SK-N-SH (cell line): ENCODE measurements around the gene PWWP2B. TPM values are rescaled to one million over a fixed set of nuclear protein-coding genes. Genes with fewer than 3 reads are reported as not detected.

ENCODE experiments used
- CTCF ChIA-PET: fragments of 300-600, 350-600 bp; formaldehyde crosslinking; extraction: SDS; loops from one replicate; lab custom pipeline; 2021; lab: Yijun Ruan, JAX
- POLR2A ChIA-PET: fragments of 350-600 bp; sonication (Branson Sonifier 250); formaldehyde crosslinking; extraction: SDS; loops from one replicate; lab custom pipeline; 2020; ENCODE audit warnings: antibody characterized with exemption, inconsistent platforms; lab: Yijun Ruan, JAX
- DNase-seq: peaks from one replicate; pipeline ENCODE4 v3.0.0; 2012
- H2AFZ ChIP-seq: fragments of 200-600 bp; sonication (generic); 2 replicates; pipeline ENCODE4 v1.8.1; 2016; ENCODE audit warnings: antibody characterized with exemption, mild to moderate bottlenecking, low read depth
- H3F3A ChIP-seq: fragments of 200-600 bp; sonication (generic); replicated peaks from 2 replicates; pipeline ENCODE3; 2016; ENCODE audit warnings: antibody characterized with exemption, mild to moderate bottlenecking; ENCODE audit not compliant: insufficient read depth
- H3K27ac ChIP-seq, 2 experiments: fragments of 200-500 bp in 1 of 2; fragments of 200-600 bp in 1 of 2; sonication (Bioruptor generic) in 1 of 2; sonication (generic), shearing (Covaris generic) in 1 of 2; 2 replicates each; pipeline versions ENCODE4 v1.5.1 to v1.6.1; 2014 to 2016; ENCODE audit warnings: low read depth in 2 of 2, inconsistent platforms in 1 of 2, low read length in 1 of 2, mild to moderate bottlenecking in 1 of 2, mixed read lengths in 1 of 2
- H3K27me3 ChIP-seq: fragments of 200-600 bp; sonication (generic), shearing (Covaris generic); 2 replicates; pipeline ENCODE4 v1.6.1; 2016; ENCODE audit warnings: mixed run types; ENCODE audit not compliant: insufficient read depth
- H3K36me3 ChIP-seq, 2 experiments: fragments of 200-500 bp in 1 of 2; fragments of 200-600 bp in 1 of 2; sonication (Bioruptor generic) in 1 of 2; sonication (generic) in 1 of 2; replicated peaks in 1 of 2; 2 replicates each; pipeline versions ENCODE3 to v1.5.1; 2014 to 2016; ENCODE audit warnings: low read length in 1 of 2, mild to moderate bottlenecking in 1 of 2; ENCODE audit not compliant: insufficient read depth in 2 of 2, control insufficient read depth in 1 of 2
- H3K4me1 ChIP-seq, 2 experiments: fragments of 200-500 bp in 1 of 2; fragments of 200-600 bp in 1 of 2; sonication (Bioruptor generic) in 1 of 2; sonication (generic), shearing (Covaris generic) in 1 of 2; 2 replicates each; pipeline versions ENCODE4 v1.5.1 to v1.6.1; 2014 to 2016; ENCODE audit warnings: low read depth in 1 of 2, low read length in 1 of 2, mixed run types in 1 of 2; ENCODE audit not compliant: insufficient read depth in 2 of 2, control insufficient read depth in 1 of 2
- H3K4me2 ChIP-seq: fragments of 200-600 bp; sonication (generic), shearing (Covaris generic); 2 replicates; pipeline ENCODE4 v1.6.1; 2017; ENCODE audit warnings: mixed run types
- H3K4me3 ChIP-seq, 2 experiments: fragments of 200-500 bp in 1 of 2; fragments of 200-600 bp in 1 of 2; sonication (Bioruptor generic) in 1 of 2; sonication (generic), shearing (Covaris generic) in 1 of 2; 2 replicates each; pipeline versions ENCODE4 v1.5.1 to v1.8.1; 2014 to 2016; ENCODE audit warnings: low read depth in 2 of 2, inconsistent platforms in 1 of 2, low read length in 1 of 2, mild to moderate bottlenecking in 1 of 2, mixed read lengths in 1 of 2, moderate library complexity in 1 of 2
- H3K79me2 ChIP-seq: fragments of 200-600 bp; sonication (generic); 2 replicates; pipeline ENCODE4 v1.8.1; 2017; ENCODE audit warnings: mild to moderate bottlenecking; ENCODE audit not compliant: insufficient read depth
- H3K9ac ChIP-seq: fragments of 200-600 bp; sonication (generic); 2 replicates; pipeline ENCODE4 v1.6.1; 2017; ENCODE audit warnings: mixed run types
- H3K9me2 ChIP-seq: fragments of 200-600 bp; sonication (generic); 2 replicates; pipeline ENCODE4 v1.6.1; 2017; ENCODE audit warnings: mixed run types
- H3K9me3 ChIP-seq: fragments of 200-600 bp; sonication (generic); 2 replicates; pipeline ENCODE4 v1.6.1; 2017; ENCODE audit warnings: mixed run types, mild to moderate bottlenecking, moderate library complexity
- H4K20me1 ChIP-seq: fragments of 200-600 bp; sonication (generic); 2 replicates; pipeline ENCODE4 v1.6.1; 2017; ENCODE audit warnings: mild to moderate bottlenecking, mixed run types; ENCODE audit not compliant: insufficient read depth
- EP300 ChIP-seq, 2 experiments: IDR thresholded peaks; 2 replicates each; pipeline versions ENCODE4 v1.4.0 to v1.6.1; 2012; ENCODE audit warnings: borderline replicate concordance in 1 of 2, low read depth in 1 of 2, low read length in 1 of 2
- FOSL2 ChIP-seq: IDR thresholded peaks from 2 replicates; pipeline ENCODE4 v1.4.0; 2012; ENCODE audit warnings: low read depth, mild to moderate bottlenecking, moderate library complexity, borderline replicate concordance
- MEF2A ChIP-seq: IDR thresholded peaks from 2 replicates; pipeline ENCODE4 v1.4.0; 2012; ENCODE audit warnings: low read depth, borderline replicate concordance
- NRF1 ChIP-seq: IDR thresholded peaks from 2 replicates; pipeline ENCODE4 v1.6.1; 2012; ENCODE audit warnings: low read depth, mild to moderate bottlenecking, low read length
- RAD21 ChIP-seq: IDR thresholded peaks from 2 replicates; pipeline ENCODE4 v1.6.1; 2012; ENCODE audit warnings: mild to moderate bottlenecking, low read length
- RFX5 ChIP-seq: IDR thresholded peaks from 2 replicates; pipeline ENCODE4 v1.6.1; 2012; ENCODE audit warnings: mild to moderate bottlenecking, improper control_type of control experiment, low read length
- SIN3A ChIP-seq: IDR thresholded peaks from 2 replicates; pipeline ENCODE4 v1.6.1; 2012; ENCODE audit warnings: low read depth, mild to moderate bottlenecking, low read length, moderate library complexity, borderline replicate concordance
- SMC3 ChIP-seq: IDR thresholded peaks from 2 replicates; pipeline ENCODE4 v1.6.1; 2012; ENCODE audit warnings: low read depth, low read length, improper control_type of control experiment
- TAF1 ChIP-seq: IDR thresholded peaks from 2 replicates; pipeline ENCODE4 v1.6.1; 2012; ENCODE audit warnings: low read depth, mild to moderate bottlenecking, low read length, moderate library complexity, borderline replicate concordance
- TEAD4 ChIP-seq: IDR thresholded peaks from 2 replicates; pipeline ENCODE4 v1.4.0; 2012; ENCODE audit warnings: mild to moderate bottlenecking, borderline replicate concordance; ENCODE audit not compliant: insufficient read depth
- WGBS: methylation state at CpG from one replicate; pipeline ENCODE4 v1.1.6; 2017; ENCODE audit warnings: low lambda C conversion rate; 5-methylcytosine and 5-hydroxymethylcytosine counted together
- polyA plus RNA-seq, 3 experiments: library from polyadenylated mRNA; depleted of rRNA; stranded (reverse); fragments of >200 nt; gene quantifications; 2 replicates each; pipeline ENCODE4 v1.2.3, GENCODE V29; 2012
- TF ChIP-seq, protein P1 (sequence below): IDR thresholded peaks from 2 replicates; pipeline ENCODE4 v1.6.1; 2012; ENCODE audit warnings: mild to moderate bottlenecking, low read depth, low read length, moderate library complexity
- TF ChIP-seq, protein P2 (sequence below): IDR thresholded peaks from 2 replicates; pipeline ENCODE4 v1.4.0; 2012; ENCODE audit warnings: low read depth, borderline replicate concordance
- TF ChIP-seq, protein P3 (sequence below): fragments of 200-600 bp; sonication (generic); IDR thresholded peaks from 2 replicates; pipeline ENCODE4 v1.6.1; 2017; ENCODE audit warnings: antibody characterized with exemption, mild to moderate bottlenecking, moderate library complexity

The PWWP2B gene
- polyA plus RNA-seq, 1 of the 3 experiments (the other 2 are of a cell fraction): 2.4 TPM

DNA sequence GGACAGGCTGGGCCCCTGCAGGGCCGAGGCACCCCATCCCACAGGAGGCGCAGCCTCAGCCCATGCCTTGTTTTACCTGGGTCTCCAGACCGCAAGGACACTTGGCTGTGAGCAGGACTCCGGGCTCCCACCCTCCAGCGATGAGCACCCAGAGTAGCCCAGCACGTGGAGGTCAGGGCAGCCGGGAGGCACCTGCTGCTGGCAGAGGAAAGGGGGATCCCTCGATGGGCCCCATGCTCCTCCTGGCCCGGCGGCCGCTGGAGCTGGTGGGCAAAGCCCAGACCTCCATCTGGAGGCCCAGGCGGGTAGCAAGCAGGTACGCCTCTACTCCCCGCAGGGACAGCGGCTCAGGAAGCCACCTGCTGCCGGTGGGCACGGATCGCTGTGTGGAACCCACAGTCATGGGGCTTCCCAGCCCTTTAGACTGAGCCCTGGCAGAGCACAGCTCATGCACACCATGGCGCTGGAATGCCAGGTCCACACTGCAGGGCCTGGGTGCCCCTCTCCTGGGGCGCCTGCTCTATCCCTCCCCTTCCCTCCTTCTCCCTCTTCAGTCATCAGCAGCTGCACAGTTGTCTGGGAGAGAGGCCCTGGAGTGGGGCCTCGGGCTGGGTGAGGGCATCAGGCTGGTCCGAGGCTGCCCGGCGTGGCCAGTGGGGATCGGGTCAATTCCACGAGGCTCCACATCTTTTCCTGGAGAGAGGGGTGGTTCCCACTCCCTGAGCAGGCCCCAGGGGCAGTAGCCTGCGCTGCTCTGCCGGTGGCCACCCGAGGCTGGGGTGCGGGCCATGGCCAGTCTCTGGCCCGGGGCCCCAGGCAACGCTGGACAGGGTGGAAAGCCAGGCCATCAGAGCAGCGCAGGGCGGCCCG lies 65.7 kb downstream of the PWWP2B start (continued):
- TF ChIP-seq, protein P1, sequence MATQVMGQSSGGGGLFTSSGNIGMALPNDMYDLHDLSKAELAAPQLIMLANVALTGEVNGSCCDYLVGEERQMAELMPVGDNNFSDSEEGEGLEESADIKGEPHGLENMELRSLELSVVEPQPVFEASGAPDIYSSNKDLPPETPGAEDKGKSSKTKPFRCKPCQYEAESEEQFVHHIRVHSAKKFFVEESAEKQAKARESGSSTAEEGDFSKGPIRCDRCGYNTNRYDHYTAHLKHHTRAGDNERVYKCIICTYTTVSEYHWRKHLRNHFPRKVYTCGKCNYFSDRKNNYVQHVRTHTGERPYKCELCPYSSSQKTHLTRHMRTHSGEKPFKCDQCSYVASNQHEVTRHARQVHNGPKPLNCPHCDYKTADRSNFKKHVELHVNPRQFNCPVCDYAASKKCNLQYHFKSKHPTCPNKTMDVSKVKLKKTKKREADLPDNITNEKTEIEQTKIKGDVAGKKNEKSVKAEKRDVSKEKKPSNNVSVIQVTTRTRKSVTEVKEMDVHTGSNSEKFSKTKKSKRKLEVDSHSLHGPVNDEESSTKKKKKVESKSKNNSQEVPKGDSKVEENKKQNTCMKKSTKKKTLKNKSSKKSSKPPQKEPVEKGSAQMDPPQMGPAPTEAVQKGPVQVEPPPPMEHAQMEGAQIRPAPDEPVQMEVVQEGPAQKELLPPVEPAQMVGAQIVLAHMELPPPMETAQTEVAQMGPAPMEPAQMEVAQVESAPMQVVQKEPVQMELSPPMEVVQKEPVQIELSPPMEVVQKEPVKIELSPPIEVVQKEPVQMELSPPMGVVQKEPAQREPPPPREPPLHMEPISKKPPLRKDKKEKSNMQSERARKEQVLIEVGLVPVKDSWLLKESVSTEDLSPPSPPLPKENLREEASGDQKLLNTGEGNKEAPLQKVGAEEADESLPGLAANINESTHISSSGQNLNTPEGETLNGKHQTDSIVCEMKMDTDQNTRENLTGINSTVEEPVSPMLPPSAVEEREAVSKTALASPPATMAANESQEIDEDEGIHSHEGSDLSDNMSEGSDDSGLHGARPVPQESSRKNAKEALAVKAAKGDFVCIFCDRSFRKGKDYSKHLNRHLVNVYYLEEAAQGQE: no peak
- TF ChIP-seq SIN3A (no peak), RFX5 (no peak), RAD21 (no peak), MEF2A (no peak), NRF1 (no peak), TAF1 (no peak), FOSL2 (no peak)
- TF ChIP-seq, all 33 proteins: peak for 0

DNA sequence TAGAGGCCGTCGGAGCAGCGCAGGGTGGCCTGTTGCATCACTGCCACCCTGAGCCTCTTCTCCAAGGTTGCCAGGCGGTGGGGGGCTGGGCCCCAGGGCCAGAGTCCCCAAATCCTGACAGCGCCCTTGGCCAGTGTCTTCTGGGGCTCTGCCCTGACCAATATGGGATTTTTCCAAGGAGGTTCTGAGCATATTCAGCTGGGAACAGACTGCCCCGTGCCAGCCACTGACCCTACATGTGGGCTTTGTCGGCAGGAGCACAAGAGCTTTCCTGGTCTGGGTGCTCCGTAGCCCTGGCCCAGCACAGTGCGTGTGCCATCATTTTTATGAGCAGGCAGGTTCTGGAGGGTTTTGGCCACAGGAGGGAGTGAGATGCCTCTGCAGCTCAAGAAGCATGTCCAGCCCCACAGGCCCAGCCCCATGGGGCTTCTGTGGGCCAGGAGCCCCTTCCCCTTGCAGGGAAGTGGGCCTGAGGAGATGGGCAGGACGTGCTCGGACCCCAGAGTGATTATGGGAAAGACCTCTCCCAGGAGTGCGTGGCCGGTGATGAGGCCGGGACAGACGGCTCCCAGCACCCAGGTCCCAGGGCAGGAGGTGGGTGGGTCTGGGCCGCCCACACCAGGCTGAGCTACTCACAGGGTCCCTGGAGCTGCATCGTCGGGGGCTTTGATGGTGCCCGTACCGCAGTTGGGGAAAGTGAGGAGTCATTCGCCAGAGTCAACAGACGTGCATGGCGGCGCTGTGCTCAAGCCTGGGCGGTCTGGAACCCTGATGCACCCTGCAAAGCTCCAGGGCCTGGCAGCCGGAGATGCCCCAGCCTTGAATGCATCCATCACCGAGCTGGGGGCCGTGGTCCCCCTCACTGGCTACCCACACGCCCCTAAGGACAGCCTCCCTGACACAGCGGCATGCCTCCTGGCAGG lies 66.6 kb downstream of the PWWP2B start:
- Histone ChIP-seq H3K4me3 (no peak overlapping the region), H2AFZ (no peak overlapping the region), H3K79me2 (no peaks in the 10 kb centered on the region), H3K4me1 (no peaks in the 10 kb centered on the region; a peak in 1 of 4 replicates), H3K27ac (no peak overlapping the region), H3K36me3 (no peaks in the 10 kb centered on the region), H3K4me2 (no peak overlapping the region), H3F3A (no peaks in the 10 kb centered on the region), H3K9me3 (no peaks in the 10 kb centered on the region), H3K9ac (no peak overlapping the region), H3K9me2 (no peaks in the 10 kb centered on the region), H3K27me3 (no peaks in the 10 kb centered on the region), H4K20me1 (no peaks in the 10 kb centered on the region)
- no peak for DNase-seq
- TF ChIP-seq TEAD4 (no peak), SMC3 (peak; percentile 25; the same call in 1 of the 2 replicates), EP300 (IDR thresholded peaks at IDR 0.05; ENCODE audit: borderline replicate concordance in 1 of 2, low read depth in 1 of 2, low read length in 1 of 2) (no peak), FOSL2 (no peak)
- TF ChIP-seq, protein P2, sequence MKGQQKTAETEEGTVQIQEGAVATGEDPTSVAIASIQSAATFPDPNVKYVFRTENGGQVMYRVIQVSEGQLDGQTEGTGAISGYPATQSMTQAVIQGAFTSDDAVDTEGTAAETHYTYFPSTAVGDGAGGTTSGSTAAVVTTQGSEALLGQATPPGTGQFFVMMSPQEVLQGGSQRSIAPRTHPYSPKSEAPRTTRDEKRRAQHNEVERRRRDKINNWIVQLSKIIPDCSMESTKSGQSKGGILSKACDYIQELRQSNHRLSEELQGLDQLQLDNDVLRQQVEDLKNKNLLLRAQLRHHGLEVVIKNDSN: no peak
- TF ChIP-seq, protein P3, sequence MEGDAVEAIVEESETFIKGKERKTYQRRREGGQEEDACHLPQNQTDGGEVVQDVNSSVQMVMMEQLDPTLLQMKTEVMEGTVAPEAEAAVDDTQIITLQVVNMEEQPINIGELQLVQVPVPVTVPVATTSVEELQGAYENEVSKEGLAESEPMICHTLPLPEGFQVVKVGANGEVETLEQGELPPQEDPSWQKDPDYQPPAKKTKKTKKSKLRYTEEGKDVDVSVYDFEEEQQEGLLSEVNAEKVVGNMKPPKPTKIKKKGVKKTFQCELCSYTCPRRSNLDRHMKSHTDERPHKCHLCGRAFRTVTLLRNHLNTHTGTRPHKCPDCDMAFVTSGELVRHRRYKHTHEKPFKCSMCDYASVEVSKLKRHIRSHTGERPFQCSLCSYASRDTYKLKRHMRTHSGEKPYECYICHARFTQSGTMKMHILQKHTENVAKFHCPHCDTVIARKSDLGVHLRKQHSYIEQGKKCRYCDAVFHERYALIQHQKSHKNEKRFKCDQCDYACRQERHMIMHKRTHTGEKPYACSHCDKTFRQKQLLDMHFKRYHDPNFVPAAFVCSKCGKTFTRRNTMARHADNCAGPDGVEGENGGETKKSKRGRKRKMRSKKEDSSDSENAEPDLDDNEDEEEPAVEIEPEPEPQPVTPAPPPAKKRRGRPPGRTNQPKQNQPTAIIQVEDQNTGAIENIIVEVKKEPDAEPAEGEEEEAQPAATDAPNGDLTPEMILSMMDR: 0 out of 2 replicates have a peak, but pooled peaks have one; percentile 14
- POLR2A ChIA-PET: no interaction called here
- CTCF ChIA-PET: interaction anchor here (0.7 to 2.0 kb wide), 3 partner anchors 10 to 191 kb away, joined by 3 to 5 read pairs (median 4); no protein-coding TSS in a partner anchor
- WGBS: 84% methylated on average over 16 of the region's 30 CpGs
